ENCODE measurements around the gene GCKR. TPM values are rescaled to one million over a fixed set of nuclear protein-coding genes. Genes with fewer than 3 reads are reported as not detected.

Gene GCKR, protein sequence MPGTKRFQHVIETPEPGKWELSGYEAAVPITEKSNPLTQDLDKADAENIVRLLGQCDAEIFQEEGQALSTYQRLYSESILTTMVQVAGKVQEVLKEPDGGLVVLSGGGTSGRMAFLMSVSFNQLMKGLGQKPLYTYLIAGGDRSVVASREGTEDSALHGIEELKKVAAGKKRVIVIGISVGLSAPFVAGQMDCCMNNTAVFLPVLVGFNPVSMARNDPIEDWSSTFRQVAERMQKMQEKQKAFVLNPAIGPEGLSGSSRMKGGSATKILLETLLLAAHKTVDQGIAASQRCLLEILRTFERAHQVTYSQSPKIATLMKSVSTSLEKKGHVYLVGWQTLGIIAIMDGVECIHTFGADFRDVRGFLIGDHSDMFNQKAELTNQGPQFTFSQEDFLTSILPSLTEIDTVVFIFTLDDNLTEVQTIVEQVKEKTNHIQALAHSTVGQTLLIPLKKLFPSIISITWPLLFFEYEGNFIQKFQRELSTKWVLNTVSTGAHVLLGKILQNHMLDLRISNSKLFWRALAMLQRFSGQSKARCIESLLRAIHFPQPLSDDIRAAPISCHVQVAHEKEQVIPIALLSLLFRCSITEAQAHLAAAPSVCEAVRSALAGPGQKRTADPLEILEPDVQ
- not detected in 2 replicates for total RNA-seq (2022)
- Bru-seq, nascent RNA = percentile 9 among the genes with signal in this experiment
- BruChase-seq, experiment 1, labeled RNA remaining after a 6-hour chase = percentile 16 among the genes with signal in this experiment
- percentile 4 among the genes with signal in this experiment for BruChase-seq, experiment 2, labeled RNA remaining after a 2-hour chase
- long read RNA-seq = 0 reads

DNA sequence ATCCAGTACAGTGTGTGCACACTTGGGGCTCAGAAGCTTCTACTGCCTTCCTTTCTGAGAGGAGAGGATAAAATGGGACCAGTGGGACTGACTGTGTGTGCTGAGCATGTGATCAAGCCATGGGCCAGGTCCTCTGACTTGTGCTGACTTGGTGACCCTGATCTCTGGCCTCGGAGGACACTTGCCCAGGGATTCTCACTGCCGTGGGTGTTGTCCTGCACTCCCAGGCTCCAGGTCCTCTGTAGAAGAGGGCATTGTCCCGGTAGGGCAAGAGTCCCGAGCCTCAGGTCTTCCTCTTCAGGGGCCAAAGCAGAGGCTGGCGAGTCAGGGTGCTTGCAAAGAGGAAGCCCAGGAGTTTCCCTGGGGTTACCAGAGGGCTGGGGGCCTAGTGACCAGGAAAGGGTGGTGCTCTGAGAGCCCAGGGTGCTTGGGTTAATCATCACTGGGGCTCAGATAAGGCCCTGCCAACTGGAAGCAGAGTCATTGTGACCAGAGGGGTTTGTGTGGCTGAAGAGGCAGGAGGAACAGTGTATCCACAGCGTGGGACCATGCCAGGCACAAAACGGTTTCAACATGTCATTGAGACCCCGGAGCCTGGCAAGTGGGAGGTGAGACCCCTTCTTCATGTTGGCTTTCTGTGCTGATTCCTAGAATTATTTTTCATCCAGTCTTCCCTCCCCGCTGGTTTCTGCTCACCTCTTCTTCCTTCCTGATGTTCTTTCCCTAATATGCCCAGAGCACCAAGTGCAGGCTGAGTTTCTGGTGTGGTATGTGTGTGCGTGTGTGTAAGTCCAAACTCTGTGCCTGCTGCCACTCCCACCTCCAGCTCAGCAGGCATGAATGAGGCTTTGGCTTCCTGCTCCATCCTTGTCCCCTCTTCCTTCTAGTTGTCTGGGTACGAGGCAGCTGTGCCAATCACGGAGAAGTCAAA, at the start of gene GCKR:
Gene GCKR (plus strand): TSS at position 483 of the 931 bp plus-strand sequence. CDS start 66 bp downstream, at position 549.
- intact Hi-C loops (cut with micrococcal nuclease) = no loop called here
- TF ChIP-seq, protein P1, sequence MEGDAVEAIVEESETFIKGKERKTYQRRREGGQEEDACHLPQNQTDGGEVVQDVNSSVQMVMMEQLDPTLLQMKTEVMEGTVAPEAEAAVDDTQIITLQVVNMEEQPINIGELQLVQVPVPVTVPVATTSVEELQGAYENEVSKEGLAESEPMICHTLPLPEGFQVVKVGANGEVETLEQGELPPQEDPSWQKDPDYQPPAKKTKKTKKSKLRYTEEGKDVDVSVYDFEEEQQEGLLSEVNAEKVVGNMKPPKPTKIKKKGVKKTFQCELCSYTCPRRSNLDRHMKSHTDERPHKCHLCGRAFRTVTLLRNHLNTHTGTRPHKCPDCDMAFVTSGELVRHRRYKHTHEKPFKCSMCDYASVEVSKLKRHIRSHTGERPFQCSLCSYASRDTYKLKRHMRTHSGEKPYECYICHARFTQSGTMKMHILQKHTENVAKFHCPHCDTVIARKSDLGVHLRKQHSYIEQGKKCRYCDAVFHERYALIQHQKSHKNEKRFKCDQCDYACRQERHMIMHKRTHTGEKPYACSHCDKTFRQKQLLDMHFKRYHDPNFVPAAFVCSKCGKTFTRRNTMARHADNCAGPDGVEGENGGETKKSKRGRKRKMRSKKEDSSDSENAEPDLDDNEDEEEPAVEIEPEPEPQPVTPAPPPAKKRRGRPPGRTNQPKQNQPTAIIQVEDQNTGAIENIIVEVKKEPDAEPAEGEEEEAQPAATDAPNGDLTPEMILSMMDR (IDR thresholded peaks at IDR 0.05; ENCODE audit: unreplicated experiment) = no peak
- CTCF ChIA-PET = interaction anchor here (0.7 kb wide), 1 partner anchor 187 kb away, joined by 3 read pairs; no protein-coding TSS in a partner anchor
- Mint-ChIP-seq H3K4me1 (ENCODE audit: insufficient read depth, unreplicated experiment) (peaks cover 20% of the 10 kb centered on the region), H3K36me3 (ENCODE audit: insufficient read depth, unreplicated experiment) (no peaks in the 10 kb centered on the region), H3K27me3 (ENCODE audit: insufficient read depth, unreplicated experiment) (peaks cover 28% of the 10 kb centered on the region), H3K27ac (ENCODE audit: low read depth, unreplicated experiment) (peak within 1 kb of the TSS; percentile 37), H3K9me3 (ENCODE audit: unreplicated experiment) (no peaks in the 10 kb centered on the region), H3K4me3 (ENCODE audit: unreplicated experiment) (peak within 1 kb of the TSS; percentile 73)
- DNase-seq (ENCODE audit: unreplicated experiment) = no peak
- BruUV-seq (replicated peaks) = no TSS peak
- POLR2A ChIA-PET = no interaction called here

DNA sequence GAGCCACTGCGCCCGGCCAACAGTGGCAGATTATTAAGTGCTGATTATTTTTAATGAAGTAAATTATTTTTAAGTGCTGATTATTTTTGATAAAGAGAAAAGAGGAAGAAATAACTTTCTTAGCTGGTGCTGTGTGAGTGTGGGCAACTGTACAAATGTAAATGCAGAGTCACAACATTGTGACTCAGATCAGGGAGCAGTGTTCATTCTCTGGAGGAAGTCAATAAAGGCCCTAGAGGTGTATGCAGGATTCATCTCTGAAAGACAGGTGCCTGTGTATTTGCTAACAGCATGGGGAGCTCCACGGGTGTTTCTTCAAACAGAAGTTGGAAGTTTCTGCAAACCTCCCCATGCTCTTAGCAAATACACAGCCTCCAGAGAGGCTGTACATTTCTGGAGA, 48.3 kb upstream of the GCKR start:
- ChIA-PET POLR2A (interaction anchor here (0.6 to 3.3 kb wide), 3 partner anchors 16 to 41 kb away, joined by 3 to 27 read pairs (median 4); partner anchors contain the start of genes IFT172 and PPM1G), CTCF (interaction anchor here (0.6 kb wide), 1 partner anchor 18 kb away, joined by 4 read pairs; no protein-coding TSS in a partner anchor)
- H3K4me1 Mint-ChIP-seq (ENCODE audit: insufficient read depth, unreplicated experiment) = peaks cover 9% of the 10 kb centered on the region
- BruUV-seq (replicated peaks) = no TSS peak
- no peaks in the 10 kb centered on the region for H3K27me3 Mint-ChIP-seq (ENCODE audit: insufficient read depth, unreplicated experiment)
- no peak overlapping the region for H3K4me3 Mint-ChIP-seq (ENCODE audit: unreplicated experiment)
- intact Hi-C loops (cut with micrococcal nuclease) = no loop called here
- H3K36me3 Mint-ChIP-seq (ENCODE audit: insufficient read depth, unreplicated experiment) = peaks cover 35% of the 10 kb centered on the region
- H3K27ac Mint-ChIP-seq (ENCODE audit: low read depth, unreplicated experiment) = no peak overlapping the region
- TF ChIP-seq, protein P1 (IDR thresholded peaks at IDR 0.05; ENCODE audit: unreplicated experiment) = no peak
- H3K9me3 Mint-ChIP-seq (ENCODE audit: unreplicated experiment) = no peaks in the 10 kb centered on the region
- no peak for DNase-seq (ENCODE audit: unreplicated experiment)

DNA sequence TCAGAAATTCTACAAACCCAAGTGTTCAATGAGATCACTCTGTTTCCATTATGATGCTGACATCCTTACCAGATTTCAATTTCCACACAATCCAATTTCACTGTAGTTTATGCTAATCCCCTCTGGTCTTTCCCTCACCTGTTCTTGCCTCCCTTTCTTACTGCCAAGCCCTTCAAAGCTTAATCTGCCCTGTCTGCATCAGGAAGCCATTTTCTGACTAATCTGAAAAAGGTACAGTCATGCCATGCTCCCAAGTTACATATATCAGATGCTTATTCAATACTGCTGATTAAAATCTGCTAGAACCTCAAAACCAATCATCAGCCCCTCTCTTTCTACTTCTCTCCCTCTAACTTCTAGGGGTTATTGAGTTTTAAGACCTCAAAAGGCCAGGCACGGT, 45.5 kb upstream of the GCKR start:
- no peak overlapping the region for H3K27ac Mint-ChIP-seq (ENCODE audit: low read depth, unreplicated experiment)
- peaks cover 22% of the 10 kb centered on the region for H3K36me3 Mint-ChIP-seq (ENCODE audit: insufficient read depth, unreplicated experiment)
- H3K9me3 Mint-ChIP-seq (ENCODE audit: unreplicated experiment) = no peaks in the 10 kb centered on the region
- DNase-seq (ENCODE audit: unreplicated experiment) = no peak
- H3K4me3 Mint-ChIP-seq (ENCODE audit: unreplicated experiment) = no peak overlapping the region
- intact Hi-C loops (cut with micrococcal nuclease) = no loop called here
- H3K27me3 Mint-ChIP-seq (ENCODE audit: insufficient read depth, unreplicated experiment) = no peaks in the 10 kb centered on the region
- peaks cover 2% of the 10 kb centered on the region for H3K4me1 Mint-ChIP-seq (ENCODE audit: insufficient read depth, unreplicated experiment)
- ChIA-PET POLR2A (interaction anchor here (0.7 kb wide), 1 partner anchor 1702 kb away, joined by 3 read pairs; no protein-coding TSS in a partner anchor), CTCF (no interaction called here)
- BruUV-seq (replicated peaks) = no TSS peak
- TF ChIP-seq, protein P1 (IDR thresholded peaks at IDR 0.05; ENCODE audit: unreplicated experiment) = no peak
